Osteoblast (primary cell): Measurements from ENCODE around the gene PRICKLE2. TPM values are rescaled to one million over a fixed set of nuclear protein-coding genes. Genes with fewer than 3 reads are reported as not detected.

Experiments used
- DNase-seq: peaks from one replicate; pipeline ENCODE4 v3.0.0; 2011; ENCODE audit warnings: low spot score, mixed read lengths; ENCODE audit not compliant: insufficient read length; ENCODE audit errors: missing footprints
- H2AFZ ChIP-seq: 2 replicates; pipeline ENCODE4 v1.6.0; 2011; ENCODE audit warnings: mild to moderate bottlenecking, low read length
- H3K27ac ChIP-seq: 2 replicates; pipeline ENCODE4 v1.5.1; 2011; ENCODE audit warnings: mild to moderate bottlenecking, low read depth, low read length, moderate library complexity
- H3K27me3 ChIP-seq: 2 replicates; pipeline ENCODE4 v1.6.0; 2012; ENCODE audit warnings: mild to moderate bottlenecking, control low read depth, inconsistent platforms, low read length, moderate library complexity; ENCODE audit not compliant: insufficient read depth
- H3K36me3 ChIP-seq: 2 replicates; pipeline ENCODE4 v1.5.1; 2011; ENCODE audit warnings: mild to moderate bottlenecking, low read length, control low read depth, moderate library complexity; ENCODE audit not compliant: insufficient read depth
- H3K4me1 ChIP-seq: 2 replicates; pipeline ENCODE4 v1.5.1; 2011; ENCODE audit warnings: mild to moderate bottlenecking, low read length, control low read depth, moderate library complexity; ENCODE audit not compliant: insufficient read depth
- H3K4me2 ChIP-seq: 2 replicates; pipeline ENCODE4 v1.6.0; 2011; ENCODE audit warnings: mild to moderate bottlenecking, low read length; ENCODE audit not compliant: insufficient read depth
- H3K4me3 ChIP-seq: fragments of 200-600 bp; sonication (generic); 3 replicates; pipeline ENCODE4 v1.5.1; 2012; ENCODE audit warnings: mild to moderate bottlenecking, low read length, inconsistent platforms; ENCODE audit not compliant: insufficient read depth
- H3K79me2 ChIP-seq: 2 replicates; pipeline ENCODE4 v1.6.0; 2012; ENCODE audit warnings: mild to moderate bottlenecking, low read length, control low read depth, inconsistent platforms; ENCODE audit not compliant: insufficient read depth
- H3K9me3 ChIP-seq: 2 replicates; pipeline ENCODE4 v1.5.1; 2011; ENCODE audit warnings: low read depth, low read length, control low read depth
- H4K20me1 ChIP-seq: 2 replicates; pipeline ENCODE4 v1.6.0; 2012; ENCODE audit warnings: mild to moderate bottlenecking, low read length, control low read depth; ENCODE audit not compliant: insufficient read depth
- total RNA-seq: library from RNA; depleted of rRNA; stranded (reverse); fragments of >200 nt; gene quantifications from 2 replicates; pipeline ENCODE4 v1.2.3, GENCODE V29; 2012
- TF ChIP-seq, protein P1 (sequence below): IDR thresholded peaks from 2 replicates; pipeline ENCODE4 v1.5.1; 2011; ENCODE audit warnings: mild to moderate bottlenecking, low read depth, low read length, moderate library complexity; ENCODE audit errors: extremely low read depth

Gene PRICKLE2
- total RNA-seq, 1 donor: 18.8 TPM

DNA sequence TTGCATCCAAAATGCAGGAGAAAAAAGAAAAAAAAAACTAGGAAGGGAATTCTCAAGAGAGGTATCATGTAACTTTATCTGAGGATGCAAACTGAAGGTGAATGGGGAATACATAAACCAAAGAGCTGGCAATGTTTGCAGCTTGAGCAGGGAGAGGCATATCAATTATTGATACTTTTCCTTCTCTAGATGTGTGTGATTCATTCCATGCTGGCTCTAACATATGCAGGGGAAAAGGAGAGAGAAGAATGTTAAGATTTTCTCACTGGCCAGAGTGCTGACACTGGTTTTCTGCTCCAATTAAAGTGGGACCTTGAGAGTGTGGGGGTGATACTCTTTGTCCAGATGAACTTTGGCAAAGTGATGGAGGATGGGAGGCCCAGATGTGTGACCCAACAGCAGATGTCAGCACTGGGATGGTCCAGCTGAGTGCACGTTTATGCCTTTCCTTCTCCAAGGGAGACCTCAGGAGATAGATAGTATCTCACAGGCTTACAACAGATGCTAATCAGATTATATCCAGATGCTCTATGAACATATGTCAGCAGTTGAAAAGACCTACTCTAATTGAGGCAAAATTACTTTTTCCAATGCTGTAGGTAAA is 152.0 kb downstream of the PRICKLE2 start:
- no peaks in the 10 kb centered on the region for H3K4me1 ChIP-seq
- no peaks in the 10 kb centered on the region for H3K36me3 ChIP-seq
- H3K27me3 ChIP-seq: no peaks in the 10 kb centered on the region
- TF ChIP-seq, protein P1, sequence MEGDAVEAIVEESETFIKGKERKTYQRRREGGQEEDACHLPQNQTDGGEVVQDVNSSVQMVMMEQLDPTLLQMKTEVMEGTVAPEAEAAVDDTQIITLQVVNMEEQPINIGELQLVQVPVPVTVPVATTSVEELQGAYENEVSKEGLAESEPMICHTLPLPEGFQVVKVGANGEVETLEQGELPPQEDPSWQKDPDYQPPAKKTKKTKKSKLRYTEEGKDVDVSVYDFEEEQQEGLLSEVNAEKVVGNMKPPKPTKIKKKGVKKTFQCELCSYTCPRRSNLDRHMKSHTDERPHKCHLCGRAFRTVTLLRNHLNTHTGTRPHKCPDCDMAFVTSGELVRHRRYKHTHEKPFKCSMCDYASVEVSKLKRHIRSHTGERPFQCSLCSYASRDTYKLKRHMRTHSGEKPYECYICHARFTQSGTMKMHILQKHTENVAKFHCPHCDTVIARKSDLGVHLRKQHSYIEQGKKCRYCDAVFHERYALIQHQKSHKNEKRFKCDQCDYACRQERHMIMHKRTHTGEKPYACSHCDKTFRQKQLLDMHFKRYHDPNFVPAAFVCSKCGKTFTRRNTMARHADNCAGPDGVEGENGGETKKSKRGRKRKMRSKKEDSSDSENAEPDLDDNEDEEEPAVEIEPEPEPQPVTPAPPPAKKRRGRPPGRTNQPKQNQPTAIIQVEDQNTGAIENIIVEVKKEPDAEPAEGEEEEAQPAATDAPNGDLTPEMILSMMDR: peak; percentile 5
- DNase-seq: no peak
- no peak overlapping the region for H3K4me3 ChIP-seq
- no peak overlapping the region for H3K27ac ChIP-seq
- H3K4me2 ChIP-seq: no peak overlapping the region
- H2AFZ ChIP-seq: no peak overlapping the region
- H3K79me2 ChIP-seq: no peaks in the 10 kb centered on the region
- H3K9me3 ChIP-seq: no peaks in the 10 kb centered on the region
- H4K20me1 ChIP-seq: no peaks in the 10 kb centered on the region

DNA sequence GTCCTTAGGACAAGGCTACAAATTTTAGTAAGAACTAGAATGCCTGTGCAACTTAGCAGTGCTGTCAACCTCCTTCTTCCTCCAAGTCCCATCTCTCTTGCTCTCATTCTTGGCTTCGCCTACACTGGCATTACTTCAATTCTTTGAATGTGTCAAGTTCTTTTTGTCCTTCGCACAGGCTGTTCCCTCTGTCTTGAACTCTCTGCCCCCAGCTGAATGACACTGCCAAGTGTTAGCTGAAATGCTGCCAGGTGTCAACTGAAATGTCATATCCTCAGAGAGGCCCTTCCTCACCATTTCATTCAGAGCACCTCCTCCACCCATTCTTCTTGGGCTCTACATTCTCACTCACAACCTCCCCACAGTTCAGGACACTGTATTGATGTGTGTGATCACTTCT is 153.1 kb downstream of the PRICKLE2 start:
- Histone ChIP-seq H3K36me3 (no peaks in the 10 kb centered on the region), H4K20me1 (no peaks in the 10 kb centered on the region), H2AFZ (no peak overlapping the region), H3K4me1 (no peaks in the 10 kb centered on the region), H3K4me2 (no peak overlapping the region), H3K79me2 (no peaks in the 10 kb centered on the region), H3K9me3 (no peaks in the 10 kb centered on the region), H3K27me3 (no peaks in the 10 kb centered on the region), H3K27ac (no peak overlapping the region), H3K4me3 (no peak overlapping the region)
- no peak for DNase-seq
- TF ChIP-seq, protein P1: no peak

DNA sequence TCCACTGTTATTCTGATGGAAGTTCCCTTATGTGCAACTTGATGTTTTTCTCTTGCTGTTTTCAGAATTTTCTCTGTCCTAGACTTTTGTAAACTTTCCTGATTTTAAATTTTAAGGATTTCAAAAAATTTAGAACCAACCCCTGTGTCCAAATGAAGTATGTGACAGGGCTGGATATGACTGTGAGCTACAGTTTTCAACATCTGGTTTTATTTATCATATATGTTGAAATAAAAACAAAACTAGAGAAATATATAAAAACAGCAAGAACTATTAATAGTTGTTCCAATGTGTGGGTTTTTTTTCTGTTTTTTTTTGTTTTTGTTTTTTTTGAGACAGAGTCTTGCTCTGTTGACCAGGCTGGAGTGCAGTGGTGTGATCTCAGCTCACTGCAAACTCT is 154.6 kb downstream of the PRICKLE2 start:
- Histone ChIP-seq H3K36me3 (no peaks in the 10 kb centered on the region), H3K9me3 (no peaks in the 10 kb centered on the region), H3K27ac (no peak overlapping the region), H3K79me2 (no peaks in the 10 kb centered on the region), H3K4me2 (no peak overlapping the region), H2AFZ (no peak overlapping the region), H4K20me1 (no peaks in the 10 kb centered on the region), H3K27me3 (no peaks in the 10 kb centered on the region), H3K4me1 (no peaks in the 10 kb centered on the region), H3K4me3 (no peak overlapping the region)
- DNase-seq: no peak
- TF ChIP-seq, protein P1: no peak

GRCh38 chr3:64067506-64068346 is 157.5 kb downstream of the PRICKLE2 start:
- Histone ChIP-seq H2AFZ (no peak overlapping the region), H3K27me3 (no peaks in the 10 kb centered on the region), H3K36me3 (no peaks in the 10 kb centered on the region), H4K20me1 (no peaks in the 10 kb centered on the region), H3K79me2 (no peaks in the 10 kb centered on the region), H3K4me2 (no peak overlapping the region), H3K27ac (no peak overlapping the region), H3K4me1 (no peaks in the 10 kb centered on the region), H3K4me3 (no peak overlapping the region), H3K9me3 (no peaks in the 10 kb centered on the region)
- no peak for DNase-seq
- TF ChIP-seq, protein P1: no peak
